Nephron (organoid): Measurements from ENCODE around the gene ZKSCAN2.

Experiments
- H3K27ac Mint-ChIP-seq, 3 experiments: 2 replicates each; pipeline ENCODE4 v1.8.0; 2020; ENCODE audit warnings: mixed read lengths in 3 of 3, mild to moderate bottlenecking in 2 of 3, moderate library complexity in 1 of 3
- H3K27me3 Mint-ChIP-seq: 2 replicates; pipeline ENCODE4 v1.8.0; 2021; ENCODE audit warnings: low read depth, mild to moderate bottlenecking, moderate library complexity, mixed read lengths
- H3K36me3 Mint-ChIP-seq: 2 replicates; pipeline ENCODE4 v1.8.0; 2020; ENCODE audit warnings: low read depth, mixed read lengths
- H3K4me1 Mint-ChIP-seq: 2 replicates; pipeline ENCODE4 v1.8.0; 2020; ENCODE audit warnings: mixed read lengths
- H3K4me3 Mint-ChIP-seq, 3 experiments: 2 replicates each; pipeline ENCODE4 v1.8.0; 2020; ENCODE audit warnings: mild to moderate bottlenecking in 3 of 3, mixed read lengths in 3 of 3, moderate library complexity in 2 of 3
- H3K9me3 Mint-ChIP-seq: 2 replicates; pipeline ENCODE4 v1.8.0; 2020; ENCODE audit warnings: mixed read lengths
- CTCF ChIP-seq, 3 experiments: fragments of 200-600 bp; sonication (generic); IDR thresholded peaks; one replicate each; pipeline ENCODE4 v1.5.0; 2021; ENCODE audit warnings: antibody characterized with exemption in 3 of 3; ENCODE audit not compliant: unreplicated experiment in 3 of 3

Gene ZKSCAN2

GRCh38 chr16:25187491-25187795 is 70.2 kb downstream of the ZKSCAN2 start:
- no peaks in the 10 kb centered on the region for H3K27me3 Mint-ChIP-seq
- H3K9me3 Mint-ChIP-seq, result no peaks in the 10 kb centered on the region
- no peak for TF ChIP-seq CTCF (IDR thresholded peaks at IDR 0.05; ENCODE audit: unreplicated experiment in 3 of 3)
- no peaks in the 10 kb centered on the region for H3K36me3 Mint-ChIP-seq
- H3K27ac Mint-ChIP-seq, result no peak overlapping the region
- peaks cover 12% of the 10 kb centered on the region for H3K4me1 Mint-ChIP-seq
- no peak overlapping the region for H3K4me3 Mint-ChIP-seq
